ENCODE results near the gene TGFB1.

DNA sequence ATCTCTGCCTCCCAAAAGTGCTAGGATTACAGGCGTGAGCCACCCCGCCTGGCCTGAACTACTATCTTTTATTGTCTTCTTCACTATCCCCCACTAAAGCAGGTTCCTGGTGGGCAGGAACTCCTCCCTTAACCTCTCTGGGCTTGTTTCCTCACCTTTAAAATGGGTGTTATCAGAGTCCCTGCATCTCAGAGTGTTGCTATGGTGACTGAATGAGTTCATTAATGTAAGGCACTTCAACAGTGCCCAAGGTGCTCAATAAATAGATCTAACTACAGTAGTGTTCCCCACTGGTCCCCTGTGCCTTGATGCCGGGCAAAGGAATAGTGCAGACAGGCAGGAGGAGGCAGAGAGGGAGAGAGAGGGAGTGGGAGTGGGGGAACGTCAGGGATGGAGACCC is 23.2 kb downstream of the TGFB1 start:
- TF ChIP-seq, protein P1, sequence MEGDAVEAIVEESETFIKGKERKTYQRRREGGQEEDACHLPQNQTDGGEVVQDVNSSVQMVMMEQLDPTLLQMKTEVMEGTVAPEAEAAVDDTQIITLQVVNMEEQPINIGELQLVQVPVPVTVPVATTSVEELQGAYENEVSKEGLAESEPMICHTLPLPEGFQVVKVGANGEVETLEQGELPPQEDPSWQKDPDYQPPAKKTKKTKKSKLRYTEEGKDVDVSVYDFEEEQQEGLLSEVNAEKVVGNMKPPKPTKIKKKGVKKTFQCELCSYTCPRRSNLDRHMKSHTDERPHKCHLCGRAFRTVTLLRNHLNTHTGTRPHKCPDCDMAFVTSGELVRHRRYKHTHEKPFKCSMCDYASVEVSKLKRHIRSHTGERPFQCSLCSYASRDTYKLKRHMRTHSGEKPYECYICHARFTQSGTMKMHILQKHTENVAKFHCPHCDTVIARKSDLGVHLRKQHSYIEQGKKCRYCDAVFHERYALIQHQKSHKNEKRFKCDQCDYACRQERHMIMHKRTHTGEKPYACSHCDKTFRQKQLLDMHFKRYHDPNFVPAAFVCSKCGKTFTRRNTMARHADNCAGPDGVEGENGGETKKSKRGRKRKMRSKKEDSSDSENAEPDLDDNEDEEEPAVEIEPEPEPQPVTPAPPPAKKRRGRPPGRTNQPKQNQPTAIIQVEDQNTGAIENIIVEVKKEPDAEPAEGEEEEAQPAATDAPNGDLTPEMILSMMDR (IDR thresholded peaks at IDR 0.05 in 2 of 3, conservative IDR thresholded peaks at IDR 0.05 in 1 of 3; ENCODE audit: insufficient read depth in 2 of 3, low read depth in 1 of 3, low read length in 3 of 3), result no peak
- TF ChIP-seq PHF21A (IDR thresholded peaks at IDR 0.05; ENCODE audit: borderline replicate concordance, low read depth), result no peak
- TF ChIP-seq, protein P2, sequence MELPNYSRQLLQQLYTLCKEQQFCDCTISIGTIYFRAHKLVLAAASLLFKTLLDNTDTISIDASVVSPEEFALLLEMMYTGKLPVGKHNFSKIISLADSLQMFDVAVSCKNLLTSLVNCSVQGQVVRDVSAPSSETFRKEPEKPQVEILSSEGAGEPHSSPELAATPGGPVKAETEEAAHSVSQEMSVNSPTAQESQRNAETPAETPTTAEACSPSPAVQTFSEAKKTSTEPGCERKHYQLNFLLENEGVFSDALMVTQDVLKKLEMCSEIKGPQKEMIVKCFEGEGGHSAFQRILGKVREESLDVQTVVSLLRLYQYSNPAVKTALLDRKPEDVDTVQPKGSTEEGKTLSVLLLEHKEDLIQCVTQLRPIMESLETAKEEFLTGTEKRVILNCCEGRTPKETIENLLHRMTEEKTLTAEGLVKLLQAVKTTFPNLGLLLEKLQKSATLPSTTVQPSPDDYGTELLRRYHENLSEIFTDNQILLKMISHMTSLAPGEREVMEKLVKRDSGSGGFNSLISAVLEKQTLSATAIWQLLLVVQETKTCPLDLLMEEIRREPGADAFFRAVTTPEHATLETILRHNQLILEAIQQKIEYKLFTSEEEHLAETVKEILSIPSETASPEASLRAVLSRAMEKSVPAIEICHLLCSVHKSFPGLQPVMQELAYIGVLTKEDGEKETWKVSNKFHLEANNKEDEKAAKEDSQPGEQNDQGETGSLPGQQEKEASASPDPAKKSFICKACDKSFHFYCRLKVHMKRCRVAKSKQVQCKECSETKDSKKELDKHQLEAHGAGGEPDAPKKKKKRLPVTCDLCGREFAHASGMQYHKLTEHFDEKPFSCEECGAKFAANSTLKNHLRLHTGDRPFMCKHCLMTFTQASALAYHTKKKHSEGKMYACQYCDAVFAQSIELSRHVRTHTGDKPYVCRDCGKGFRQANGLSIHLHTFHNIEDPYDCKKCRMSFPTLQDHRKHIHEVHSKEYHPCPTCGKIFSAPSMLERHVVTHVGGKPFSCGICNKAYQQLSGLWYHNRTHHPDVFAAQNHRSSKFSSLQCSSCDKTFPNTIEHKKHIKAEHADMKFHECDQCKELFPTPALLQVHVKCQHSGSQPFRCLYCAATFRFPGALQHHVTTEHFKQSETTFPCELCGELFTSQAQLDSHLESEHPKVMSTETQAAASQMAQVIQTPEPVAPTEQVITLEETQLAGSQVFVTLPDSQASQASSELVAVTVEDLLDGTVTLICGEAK (IDR thresholded peaks at IDR 0.05), result no peak
- TF ChIP-seq, protein P2 (CRISPR knock-in tag; IDR thresholded peaks at IDR 0.05), result no peak
- no peak for TF ChIP-seq RBM39 (optimal IDR thresholded peaks at IDR 0.05; ENCODE audit: low read depth, low read length)
